H4 (cell line): ENCODE results near the gene MRPL4. TPM values are rescaled to one million over a fixed set of nuclear protein-coding genes. Genes with fewer than 3 reads are reported as not detected.

Source experiments
- total RNA-seq: library from RNA; depleted of rRNA; stranded (reverse); fragments of >200 nt; shearing (Covaris generic); gene quantifications from 2 replicates; pipeline ENCODE4 v1.2.3, GENCODE V29; 2014; rRNA removed

MRPL4 gene
- total RNA-seq, 1 experiment from 2014 or later = 54.6 TPM

Other genes starting within 250 kb of the MRPL4 start
- 0.14 TPM in 1 of 2 replicates, not detected in the other for gene COL5A3, start 241.7 kb upstream of the MRPL4 start, total RNA-seq
- not detected in 2 replicates for gene RDH8, start 238.7 kb upstream of the MRPL4 start, total RNA-seq
- gene SHFL, start 165.9 kb upstream of the MRPL4 start, total RNA-seq = 20.7 and 25.6 TPM in 2 replicates
- gene ANGPTL6, start 149.5 kb upstream of the MRPL4 start, total RNA-seq = 0.27 TPM in 1 of 2 replicates, not detected in the other
- gene PPAN, start 145.9 kb upstream of the MRPL4 start, total RNA-seq = 20.1 and 26.1 TPM in 2 replicates
- gene P2RY11, start 140.5 kb upstream of the MRPL4 start, total RNA-seq = 0.79 and 0.92 TPM in 2 replicates
- gene EIF3G, start 132.3 kb upstream of the MRPL4 start, total RNA-seq = 299 and 319 TPM in 2 replicates
- gene DNMT1, start 57.3 kb upstream of the MRPL4 start, total RNA-seq = 56.5 and 102 TPM in 2 replicates
- gene S1PR2, start 20.9 kb upstream of the MRPL4 start, total RNA-seq = 1.7 and 3.0 TPM in 2 replicates
- gene ICAM1, start 18.9 kb downstream of the MRPL4 start, total RNA-seq = 0.06 and 0.12 TPM in 2 replicates
- 0.15 TPM in 1 of 2 replicates, not detected in the other for gene ICAM4, start 34.7 kb downstream of the MRPL4 start, total RNA-seq
- gene ICAM5, start 37.7 kb downstream of the MRPL4 start, total RNA-seq = 0.87 and 1.5 TPM in 2 replicates
- gene ZGLP1, start 57.6 kb downstream of the MRPL4 start, total RNA-seq = 0.18 and 1.8 TPM in 2 replicates
- 23.6 and 40.0 TPM in 2 replicates for gene FDX2, start 63.8 kb downstream of the MRPL4 start, total RNA-seq
- 7.1 and 8.2 TPM in 2 replicates for gene RAVER1, start 81.3 kb downstream of the MRPL4 start, total RNA-seq
- gene ICAM3, start 87.4 kb downstream of the MRPL4 start, total RNA-seq = 7.3 and 11.2 TPM in 2 replicates
- 28.2 and 37.1 TPM in 2 replicates for gene TYK2, start 128.4 kb downstream of the MRPL4 start, total RNA-seq
- 105 and 132 TPM in 2 replicates for gene CDC37, start 151.3 kb downstream of the MRPL4 start, total RNA-seq
- 1.0 and 1.1 TPM in 2 replicates for gene PDE4A, start 168.3 kb downstream of the MRPL4 start, total RNA-seq